IMR-90 (cell line): ENCODE measurements around the gene PUS3. TPM values are rescaled to one million over a fixed set of nuclear protein-coding genes. Genes with fewer than 3 reads are reported as not detected.

Experiments
- ATAC-seq: fragments of 200-7000 bp; cut with Tn5 transposase; 2 replicates; pipeline ENCODE4 v1.9.1; 2020; ENCODE audit warnings: low read depth, mild to moderate bottlenecking, moderate library complexity
- BruUV-seq: library from RNA; stranded (reverse); fragments of 400-500 nt; replicated peaks from 2 replicates; lab custom pipeline; 2021; lab: Mats Ljungman, UMichigan
- CTCF ChIA-PET: fragments of 300-600 bp; formaldehyde crosslinking; extraction: SDS; loops from one replicate; lab custom pipeline; 2021; ENCODE audit warnings: antibody characterized with exemption; lab: Yijun Ruan, JAX
- POLR2A ChIA-PET: fragments of 300-600 bp; sonication (Branson Sonifier 250); formaldehyde crosslinking; loops from one replicate; lab custom pipeline; 2022; ENCODE audit warnings: antibody characterized with exemption; ENCODE audit not compliant: unreplicated experiment; lab: Charles Lee
- DNase-seq: peaks from one replicate; pipeline ENCODE4 v3.0.0; 2013
- H2AFZ ChIP-seq: replicated peaks from 2 replicates; pipeline ENCODE3; 2013; ENCODE audit warnings: low read length, mild to moderate bottlenecking; ENCODE audit not compliant: poor library complexity
- H2AK5ac ChIP-seq: 2 replicates; pipeline ENCODE4 v1.6.1; 2013; ENCODE audit warnings: low read depth, low read length, inconsistent platforms
- H2AK9ac ChIP-seq: replicated peaks from 2 replicates; pipeline ENCODE3; 2013; ENCODE audit warnings: mild to moderate bottlenecking, low read depth, low read length, moderate library complexity; ENCODE audit not compliant: poor library complexity
- H2BK120ac ChIP-seq: 2 replicates; pipeline ENCODE4 v1.6.1; 2013; ENCODE audit warnings: low read depth, low read length, inconsistent platforms
- H2BK15ac ChIP-seq: 3 replicates; pipeline ENCODE4 v1.6.1; 2013; ENCODE audit warnings: low read depth, low read length, inconsistent platforms
- H2BK20ac ChIP-seq: 2 replicates; pipeline ENCODE4 v1.6.1; 2013; ENCODE audit warnings: low read depth, mild to moderate bottlenecking, inconsistent platforms, low read length, moderate library complexity
- H2BK5ac ChIP-seq: 2 replicates; pipeline ENCODE4 v1.6.1; 2013; ENCODE audit warnings: mild to moderate bottlenecking, low read depth, low read length, inconsistent platforms; ENCODE audit not compliant: poor library complexity, severe bottlenecking
- H3K14ac ChIP-seq: replicated peaks from 2 replicates; pipeline ENCODE4 v1.6.1; 2013; ENCODE audit warnings: low read depth, low read length, inconsistent platforms
- H3K18ac ChIP-seq: 2 replicates; pipeline ENCODE4 v1.6.1; 2013; ENCODE audit warnings: low read depth, low read length, control low read depth
- H3K23ac ChIP-seq: 2 replicates; pipeline ENCODE4 v1.6.1; 2013; ENCODE audit warnings: low read depth, low read length, inconsistent platforms
- H3K27ac ChIP-seq: 2 replicates; pipeline ENCODE4 v1.5.1; 2013; ENCODE audit warnings: mild to moderate bottlenecking, control low read depth, low read length; ENCODE audit not compliant: insufficient read depth
- H3K27me3 ChIP-seq: 2 replicates; pipeline ENCODE4 v1.6.1; 2013; ENCODE audit warnings: low read length; ENCODE audit not compliant: control insufficient read depth, insufficient read depth
- H3K36me3 ChIP-seq: 2 replicates; pipeline ENCODE4 v1.6.1; 2013; ENCODE audit warnings: low read length, mixed read lengths; ENCODE audit not compliant: control insufficient read depth, insufficient read depth
- H3K4ac ChIP-seq: 2 replicates; pipeline ENCODE4 v1.6.1; 2013; ENCODE audit warnings: low read depth, low read length, inconsistent platforms
- H3K4me1 ChIP-seq: 2 replicates; pipeline ENCODE4 v1.6.1; 2013; ENCODE audit warnings: low read length, mixed read lengths; ENCODE audit not compliant: control insufficient read depth, insufficient read depth
- H3K4me2 ChIP-seq: 2 replicates; pipeline ENCODE4 v1.6.1; 2013; ENCODE audit warnings: low read depth, mild to moderate bottlenecking, control low read depth, low read length, moderate library complexity
- H3K4me3 ChIP-seq: 2 replicates; pipeline ENCODE4 v1.5.1; 2013; ENCODE audit warnings: low read depth, mild to moderate bottlenecking, control low read depth, low read length, moderate library complexity; ENCODE audit not compliant: insufficient read depth
- H3K56ac ChIP-seq: 2 replicates; pipeline ENCODE4 v1.6.1; 2013; ENCODE audit warnings: low read length, inconsistent platforms; ENCODE audit not compliant: insufficient read depth; ENCODE audit errors: extremely low read depth
- H3K79me1 ChIP-seq, 2 experiments: 2 replicates each; pipeline ENCODE4 v1.6.1; 2013; ENCODE audit warnings: low read length in 2 of 2, inconsistent platforms in 1 of 2, low read depth in 1 of 2
- H3K9ac ChIP-seq: 2 replicates; pipeline ENCODE4 v1.6.1; 2013; ENCODE audit warnings: low read depth, low read length, control low read depth
- H3K9me1 ChIP-seq: 2 replicates; pipeline ENCODE4 v1.6.1; 2013; ENCODE audit warnings: low read length, inconsistent platforms; ENCODE audit not compliant: insufficient read depth
- H3K9me3 ChIP-seq: 2 replicates; pipeline ENCODE4 v1.6.1; 2013; ENCODE audit warnings: low read length; ENCODE audit not compliant: control insufficient read depth, insufficient read depth
- H4K20me1 ChIP-seq: 2 replicates; pipeline ENCODE4 v1.6.1; 2013; ENCODE audit warnings: low read length, inconsistent platforms; ENCODE audit not compliant: insufficient read depth
- H4K5ac ChIP-seq: 2 replicates; pipeline ENCODE4 v1.6.1; 2013; ENCODE audit warnings: mild to moderate bottlenecking, low read depth, low read length, control low read depth
- H4K8ac ChIP-seq, 2 experiments: 2 replicates each; pipeline ENCODE4 v1.6.1; 2013; ENCODE audit warnings: low read depth in 2 of 2, low read length in 2 of 2, control low read depth in 1 of 2, inconsistent platforms in 1 of 2
- H4K91ac ChIP-seq: 2 replicates; pipeline ENCODE4 v1.6.1; 2013; ENCODE audit warnings: low read depth, low read length, inconsistent platforms; ENCODE audit not compliant: insufficient read depth
- BHLHE40 ChIP-seq: fragments of 150-350 bp; IDR thresholded peaks from 2 replicates; pipeline ENCODE4 v1.6.1; 2016; ENCODE audit warnings: mild to moderate bottlenecking, low read depth, low read length
- CEBPB ChIP-seq: IDR thresholded peaks from 2 replicates; pipeline ENCODE4 v1.6.1; 2012; ENCODE audit warnings: low read depth, low read length, improper control_type of control experiment
- CHD1 ChIP-seq: IDR thresholded peaks from 2 replicates; pipeline ENCODE4 v1.6.1; 2012; ENCODE audit warnings: low read depth, low read length, improper control_type of control experiment
- CTCF ChIP-seq: conservative IDR thresholded peaks from 2 replicates; pipeline ENCODE4 v1.5.1; 2012; ENCODE audit warnings: mild to moderate bottlenecking, low read depth, low read length, improper control_type of control experiment
- ELK1 ChIP-seq: fragments of 150-350 bp; IDR thresholded peaks from 2 replicates; pipeline ENCODE4 v1.6.1; 2016; ENCODE audit warnings: low read depth, mild to moderate bottlenecking, low read length, moderate library complexity, borderline replicate concordance
- FOS ChIP-seq: fragments of 150-350 bp; IDR thresholded peaks from 2 replicates; pipeline ENCODE4 v1.6.1; 2016; ENCODE audit warnings: low read depth, low read length
- MAFK ChIP-seq: IDR thresholded peaks from 2 replicates; pipeline ENCODE4 v1.6.1; 2012; ENCODE audit warnings: low read depth, low read length, improper control_type of control experiment
- MAZ ChIP-seq: IDR thresholded peaks from 2 replicates; pipeline ENCODE4 v1.6.1; 2012; ENCODE audit warnings: low read depth, mild to moderate bottlenecking, low read length, improper control_type of control experiment, moderate library complexity, borderline replicate concordance
- MXI1 ChIP-seq: IDR thresholded peaks from 2 replicates; pipeline ENCODE4 v1.6.1; 2012; ENCODE audit warnings: low read depth, mild to moderate bottlenecking, low read length, moderate library complexity, borderline replicate concordance
- NFE2L2 ChIP-seq: fragments of 150-350 bp; IDR thresholded peaks from 2 replicates; pipeline ENCODE4 v1.6.1; 2016; ENCODE audit warnings: low read depth, mild to moderate bottlenecking, low read length
- POLR2A ChIP-seq: IDR thresholded peaks from 2 replicates; pipeline ENCODE4 v1.6.1; 2012; ENCODE audit warnings: mild to moderate bottlenecking, low read depth, low read length
- RAD21 ChIP-seq: IDR thresholded peaks from 2 replicates; pipeline ENCODE4 v1.6.1; 2012; ENCODE audit warnings: low read length, improper control_type of control experiment
- RCOR1 ChIP-seq: IDR thresholded peaks from 2 replicates; pipeline ENCODE4 v1.6.1; 2012; ENCODE audit warnings: mild to moderate bottlenecking, low read length, improper control_type of control experiment; ENCODE audit not compliant: insufficient replicate concordance
- RFX5 ChIP-seq: IDR thresholded peaks from 2 replicates; pipeline ENCODE4 v1.8.0; 2012; ENCODE audit warnings: low read depth, mild to moderate bottlenecking, low read length, moderate library complexity
- SMC3 ChIP-seq: fragments of 150-350 bp; IDR thresholded peaks from 2 replicates; pipeline ENCODE4 v1.6.1; 2016; ENCODE audit warnings: low read depth, mild to moderate bottlenecking, antibody characterized with exemption, low read length, moderate library complexity
- USF2 ChIP-seq: fragments of 150-350 bp; IDR thresholded peaks from 2 replicates; pipeline ENCODE4 v1.6.1; 2017; ENCODE audit warnings: mild to moderate bottlenecking, antibody characterized with exemption, low read length, low read depth
- WGBS, 2 experiments: methylation state at CpG; one replicate each; pipeline versions ENCODE4 v1.1.5 to v1.1.7; 2013; ENCODE audit warnings: missing lambda C conversion rate in 2 of 2; ENCODE audit not compliant: insufficient read length in 1 of 2; ENCODE audit errors: extremely low coverage in 2 of 2; 5-methylcytosine and 5-hydroxymethylcytosine counted together
- dilution Hi-C: fragments of 300-500 bp; cut with HindIII; formaldehyde crosslinking; loops from one replicate; pipeline ENCODE4 v1.14.3; 2018; ENCODE audit warnings: low sequenced_read_pairs; ENCODE audit not compliant: unreplicated experiment
- in situ Hi-C: fragments of 300-500 bp; cut with MboI; formaldehyde crosslinking; loops from 3 replicates; pipeline ENCODE4 v1.14.3; 2019; ENCODE audit warnings: low sequenced_read_pairs, inconsistent platforms, mixed read lengths
- intact Hi-C: fragments of 100-400 bp; cut with micrococcal nuclease; formaldehyde crosslinking; loops from 2 replicates; pipeline ENCODE4 v1.10.0; 2022
- polyA plus RNA-seq, 3 experiments: library from polyadenylated mRNA; depleted of rRNA; stranded (reverse); fragments of >200 nt; gene quantifications; 2 replicates each; pipeline ENCODE4 v1.2.3, GENCODE V29; 2012; ENCODE audit warnings: low replicate concordance in 1 of 3
- total RNA-seq: library from RNA; depleted of rRNA; stranded (reverse); fragments of >200 nt; gene quantifications from 2 replicates; pipeline ENCODE4 v1.2.3, GENCODE V29; 2012

PUS3 gene
- total and polyA plus RNA-seq, 2 of the 4 experiments (the other 2 are of a cell fraction) = 6.1 to 11.7 TPM

- H3K18ac ChIP-seq = no peak overlapping the region
- TF ChIP-seq RFX5 (no peak), RAD21 (no peak), MXI1 (no peak), USF2 (no peak), CEBPB (no peak), BHLHE40 (no peak), FOS (no peak), CTCF (no peak), POLR2A (no peak), MAFK (no peak), CHD1 (no peak), MAZ (no peak), NFE2L2 (no peak), SMC3 (no peak), RCOR1 (no peak), ELK1 (no peak)
- H3K36me3 ChIP-seq = no peaks in the 10 kb centered on the region
- no peak overlapping the region for H4K8ac ChIP-seq
- no peak overlapping the region for H2AK5ac ChIP-seq
- H3K4ac ChIP-seq = no peak overlapping the region
- no peak overlapping the region for H2AFZ ChIP-seq
- H3K27me3 ChIP-seq = peaks cover 33% of the 10 kb centered on the region
- H3K9ac ChIP-seq = no peak overlapping the region
- no peak overlapping the region for H2BK20ac ChIP-seq
- intact Hi-C loops (no loop called here), dilution Hi-C loops (no loop called here), in situ Hi-C loops (loop anchor here (5.0 kb wide), 1 partner anchor 266 kb away; no protein-coding TSS in a partner anchor)
- H4K5ac ChIP-seq = no peak overlapping the region
- H2BK15ac ChIP-seq = no peak overlapping the region
- BruUV-seq = no TSS peak
- H3K79me1 ChIP-seq = no peaks in the 10 kb centered on the region
- no peak overlapping the region for H3K23ac ChIP-seq
- H4K20me1 ChIP-seq = no peaks in the 10 kb centered on the region
- DNase-seq (no peak), ATAC-seq (no peak)
- ChIA-PET POLR2A (no interaction called here), CTCF (interaction anchor here (1.2 kb wide), 1 partner anchor 268 kb away, joined by 3 read pairs; no protein-coding TSS in a partner anchor)
- H3K4me1 ChIP-seq = no peaks in the 10 kb centered on the region
- no peaks in the 10 kb centered on the region for H3K9me3 ChIP-seq
- no peak overlapping the region for H3K4me3 ChIP-seq
- H2BK5ac ChIP-seq = no peak overlapping the region
- H3K56ac ChIP-seq = no peak overlapping the region
- no peak overlapping the region for H3K14ac ChIP-seq
- no peaks in the 10 kb centered on the region for H3K9me1 ChIP-seq
- H4K91ac ChIP-seq = no peak overlapping the region
- H3K4me2 ChIP-seq = no peak overlapping the region
- H2BK120ac ChIP-seq = no peak overlapping the region
- H2AK9ac ChIP-seq = no peak overlapping the region
- 30% methylated on average over 2 of the region's 3 CpGs; no CpG with 5 or more reads in 1 of the 2 experiments for WGBS, 2 experiments
- no peak overlapping the region for H3K27ac ChIP-seq
These were observed 22.8 kb upstream of the PUS3 start for GRCh38 chr11:125925804-125926203.
